K562 (cell line): Measurements from ENCODE around the gene ADCY5. TPM values are rescaled to one million over a fixed set of nuclear protein-coding genes. Genes with fewer than 3 reads are reported as not detected.

Experiments used
- ATAC-seq: fragments of 200-7000 bp; cut with Tn5 transposase; 3 replicates; pipeline ENCODE4 v1.9.1; 2020; ENCODE audit warnings: moderate library complexity
- BruUV-seq: library from RNA; stranded (reverse); fragments of 400-500 nt; replicated peaks from 2 replicates; lab custom pipeline; 2021; lab: Mats Ljungman, UMichigan
- CTCF ChIA-PET: fragments of 300-600 bp; formaldehyde crosslinking; extraction: SDS; loops from one replicate; lab custom pipeline; 2021; ENCODE audit warnings: low intra/inter-chr PET ratio; lab: Yijun Ruan, JAX
- POLR2A ChIA-PET: fragments of 300-600, 350-650 bp; sonication (Branson Sonifier 250); formaldehyde crosslinking; extraction: SDS; loops from one replicate; lab custom pipeline; 2021; ENCODE audit warnings: antibody characterized with exemption, inconsistent platforms; lab: Yijun Ruan, JAX
- DNase-seq, 4 experiments: peaks; one replicate each; pipeline versions ENCODE4 v3.0.0 to v3.0.0-alpha.2; 2011 to 2018; ENCODE audit warnings: low spot score in 3 of 4, mixed read lengths in 3 of 4; ENCODE audit errors: extremely low read depth in 1 of 4
- FAIRE-seq: peaks from 2 replicates; lab custom pipeline; 2011; peaks lifted over from hg19 to GRCh38; lab: Jason Lieb, UNC
- H2AFZ ChIP-seq: 2 replicates; pipeline ENCODE4 v1.6.0; 2011; ENCODE audit warnings: low read depth, low read length, control low read depth, inconsistent platforms
- H3K27ac ChIP-seq: fragments of 200-600 bp; 3 replicates; pipeline ENCODE4 v1.8.0; 2011; ENCODE audit warnings: low read depth, mild to moderate bottlenecking, control low read depth, inconsistent platforms, low read length, moderate library complexity, mixed read lengths; ENCODE audit errors: extremely low read depth
- H3K27me3 ChIP-seq, 2 experiments: fragments of 300-600 bp in 1 of 2; 2 replicates in 1 of 2; 3 replicates in 1 of 2; pipeline versions ENCODE4 v1.6.0 to v1.8.0; 2011; ENCODE audit warnings: inconsistent platforms in 2 of 2, low read length in 2 of 2, mild to moderate bottlenecking in 1 of 2, mixed read lengths in 1 of 2, moderate library complexity in 1 of 2; ENCODE audit not compliant: control insufficient read depth in 2 of 2, insufficient read depth in 2 of 2
- H3K36me3 ChIP-seq: fragments of 300-600 bp; 3 replicates; pipeline ENCODE4 v1.8.0; 2011; ENCODE audit warnings: mild to moderate bottlenecking, low read length, inconsistent platforms; ENCODE audit not compliant: control insufficient read depth, insufficient read depth
- H3K4me1 ChIP-seq, 2 experiments: fragments of 200-600 bp in 1 of 2; replicated peaks in 1 of 2; 2 replicates in 1 of 2; 3 replicates in 1 of 2; pipeline versions ENCODE4 v1.5.1 to v1.8.0; 2011; ENCODE audit warnings: inconsistent platforms in 2 of 2, low read length in 2 of 2, mild to moderate bottlenecking in 1 of 2, mixed read lengths in 1 of 2, moderate library complexity in 1 of 2; ENCODE audit not compliant: control insufficient read depth in 2 of 2, insufficient read depth in 2 of 2
- H3K4me2 ChIP-seq: 2 replicates; pipeline ENCODE4 v1.6.1; 2011; ENCODE audit warnings: low read length, control low read depth, inconsistent platforms, mixed read lengths; ENCODE audit not compliant: insufficient read depth
- H3K4me3 ChIP-seq: fragments of 200-600 bp; sonication (generic), shearing (Covaris generic); 2 replicates; pipeline ENCODE4 v1.5.1; 2016; ENCODE audit warnings: control low read depth, inconsistent platforms
- H3K79me2 ChIP-seq: fragments of 200-600 bp; 3 replicates; pipeline ENCODE4 v1.8.0; 2011; ENCODE audit warnings: low read length, inconsistent platforms; ENCODE audit not compliant: control insufficient read depth, insufficient read depth
- H3K9ac ChIP-seq, 2 experiments: 2 replicates each; pipeline versions ENCODE4 v1.6.0 to v1.6.1; 2011; ENCODE audit warnings: low read depth in 2 of 2, low read length in 2 of 2, control low read depth in 1 of 2, inconsistent platforms in 1 of 2, mild to moderate bottlenecking in 1 of 2, mixed read lengths in 1 of 2; ENCODE audit not compliant: insufficient read depth in 1 of 2
- H3K9me1 ChIP-seq: one replicate; pipeline ENCODE4 v1.6.0; 2011; ENCODE audit warnings: inconsistent platforms, mild to moderate bottlenecking, low read length, moderate library complexity; ENCODE audit not compliant: control insufficient read depth, insufficient read depth
- H3K9me3 ChIP-seq: replicated peaks from 2 replicates; pipeline ENCODE4 v1.5.1; 2011; ENCODE audit warnings: low read depth, low read length, inconsistent platforms; ENCODE audit not compliant: control insufficient read depth, insufficient read depth
- H4K20me1 ChIP-seq: replicated peaks from 2 replicates; pipeline ENCODE4 v1.6.1; 2011; ENCODE audit warnings: low read length, inconsistent platforms, mixed read lengths; ENCODE audit not compliant: control insufficient read depth, insufficient read depth
- DACH1 ChIP-seq: fragments of 450-650 bp; IDR thresholded peaks from 2 replicates; pipeline ENCODE4 v1.6.1; 2018; ENCODE audit not compliant: partially characterized antibody
- DNMT1 ChIP-seq: fragments of 450-650 bp; IDR thresholded peaks from 2 replicates; pipeline ENCODE4 v1.6.1; 2016; ENCODE audit warnings: antibody characterized with exemption, mild to moderate bottlenecking
- KDM5B ChIP-seq: fragments of 200-600 bp; sonication (generic); IDR thresholded peaks from 2 replicates; pipeline ENCODE4 v1.6.1; 2012; ENCODE audit warnings: low read depth, mild to moderate bottlenecking, moderate library complexity, low read length, control low read depth, inconsistent platforms; ENCODE audit not compliant: insufficient replicate concordance
- KHSRP ChIP-seq: fragments of 450-650 bp; IDR thresholded peaks from 2 replicates; pipeline ENCODE4 v1.6.1; 2017
- KLF16 ChIP-seq: IDR thresholded peaks from 2 replicates; pipeline ENCODE4 v1.6.1; 2016; ENCODE audit warnings: antibody characterized with exemption
- SMARCC2 ChIP-seq: fragments of 450-650 bp; IDR thresholded peaks from 2 replicates; pipeline ENCODE4 v1.6.1; 2017; ENCODE audit warnings: antibody characterized with exemption, moderate library complexity, mild to moderate bottlenecking, low read depth
- ZFPM2 ChIP-seq: fragments of 250-450 bp; sonication (Bioruptor Pico); IDR thresholded peaks from 2 replicates; pipeline ENCODE4 v1.5.1; 2022; ENCODE audit warnings: mild to moderate bottlenecking
- ZNF316 ChIP-seq: fragments of 450-650 bp; IDR thresholded peaks from 2 replicates; pipeline ENCODE4 v1.6.1; 2016
- WGBS: fragments of 100-300 bp; shearing (Covaris generic); methylation state at CpG from one replicate; pipeline ENCODE4 v1.1.6; 2016; ENCODE audit warnings: low coverage, mixed read lengths; ENCODE audit not compliant: insufficient coverage; ENCODE audit errors: missing lambda C conversion rate; 5-methylcytosine and 5-hydroxymethylcytosine counted together
- in situ Hi-C: fragments of 300-500 bp; cut with MboI; formaldehyde crosslinking; loops from 4 replicates; pipeline ENCODE4 v1.15.0; 2018; ENCODE audit warnings: inconsistent platforms, mixed read lengths
- intact Hi-C: fragments of 100-400 bp; cut with micrococcal nuclease; formaldehyde crosslinking; loops from 2 replicates; pipeline ENCODE4 v1.14.2; 2022
- polyA plus RNA-seq, 8 experiments: library from polyadenylated mRNA; depleted of rRNA in 4 of 8; stranded (reverse) in 5 of 8; unstranded in 3 of 8; fragments of >200 nt; fragmentation: Nextera tagmentation in 2 of 8; fragmentation: Illumina TruSeq in 1 of 8; extraction: Ambion mirVana in 2 of 8; extraction: Trizol in 1 of 8; gene quantifications; 2 replicates each; pipeline versions ENCODE4 v1.2.1 to v1.2.3, GENCODE V29; 2011 to 2014; ENCODE audit warnings: inconsistent platforms in 1 of 8, missing spikeins in 1 of 8
- total RNA-seq, 7 experiments: library from RNA; depleted of rRNA in 6 of 7; stranded (reverse); fragments of >200 nt in 6 of 7; fragmentation: Illumina TruSeq in 2 of 7; extraction: Trizol in 2 of 7; gene quantifications; 2 replicates each; pipeline versions ENCODE4 v1.2.1 to v1.2.3, GENCODE V29; 2011 to 2021; ENCODE audit warnings: low replicate concordance in 1 of 7
- TF ChIP-seq, protein P1 (sequence below): sonication (generic); formaldehyde crosslinking; IDR thresholded peaks from 2 replicates; pipeline ENCODE4 v1.9.0; 2022; ENCODE audit warnings: mild to moderate bottlenecking, missing genetic modification reagents
- TF ChIP-seq, protein P2 (sequence below): sonication (generic); formaldehyde crosslinking; IDR thresholded peaks from 2 replicates; pipeline ENCODE4 v1.8.0; 2023; ENCODE audit warnings: missing genetic modification reagents, mild to moderate bottlenecking, borderline replicate concordance
- TF ChIP-seq, protein P3 (sequence below), 2 experiments: fragments of 200-800 bp in 1 of 2; sonication (Bioruptor generic) in 1 of 2; sonication (generic) in 1 of 2; formaldehyde crosslinking in 1 of 2; IDR thresholded peaks in 1 of 2; conservative IDR thresholded peaks in 1 of 2; 2 replicates each; pipeline versions ENCODE4 v1.5.0 to v1.6.1; 2016 to 2020; ENCODE audit warnings: missing compliant biosample characterization in 1 of 2, missing genetic modification characterization in 1 of 2, missing genetic modification reagents in 1 of 2

ADCY5 gene
- total and polyA plus RNA-seq, 9 of the 15 experiments (the other 6 are each of a cell fraction or from before 2014, with no cell fraction given) = under 0.01 TPM; not detected in 8

DNA sequence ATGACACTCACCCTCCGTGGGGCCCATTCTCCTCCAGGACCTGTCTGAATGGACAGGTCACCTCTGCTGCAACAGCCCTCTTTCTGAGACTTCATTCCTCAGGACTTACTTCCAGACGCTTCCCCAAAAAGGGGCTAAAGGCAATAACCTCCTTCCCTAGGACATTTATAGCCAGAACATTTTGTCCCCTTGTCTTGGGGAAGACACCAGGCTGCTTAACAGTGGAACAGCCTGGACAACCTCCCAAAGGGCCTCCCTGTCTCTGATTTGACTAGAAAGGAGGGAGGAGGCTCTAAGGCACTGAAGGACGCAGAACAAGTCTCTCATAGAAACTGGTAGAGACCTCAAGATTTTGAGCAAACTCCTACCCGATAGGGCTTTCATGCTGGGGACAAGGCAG, 32.7 kb downstream of the ADCY5 start:
- 4% methylated on average over 4 of the region's 4 CpGs for WGBS
- H3K4me3 ChIP-seq = no peak overlapping the region
- H4K20me1 ChIP-seq = no peaks in the 10 kb centered on the region
- ATAC-seq = no peak
- no peak overlapping the region for H3K9ac ChIP-seq
- no peaks in the 10 kb centered on the region for H3K79me2 ChIP-seq
- H3K4me1 ChIP-seq = no peaks in the 10 kb centered on the region
- TF ChIP-seq SMARCC2 (no peak), ZFPM2 (CRISPR knock-in tag) (no peak), KHSRP (no peak), KLF16 (no peak), ZNF316 (no peak), DACH1 (no peak), KDM5B (no peak), DNMT1 (no peak)
- TF ChIP-seq, protein P1, sequence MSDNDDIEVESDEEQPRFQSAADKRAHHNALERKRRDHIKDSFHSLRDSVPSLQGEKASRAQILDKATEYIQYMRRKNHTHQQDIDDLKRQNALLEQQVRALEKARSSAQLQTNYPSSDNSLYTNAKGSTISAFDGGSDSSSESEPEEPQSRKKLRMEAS (CRISPR knock-in tag) = no peak
- TF ChIP-seq, protein P2, sequence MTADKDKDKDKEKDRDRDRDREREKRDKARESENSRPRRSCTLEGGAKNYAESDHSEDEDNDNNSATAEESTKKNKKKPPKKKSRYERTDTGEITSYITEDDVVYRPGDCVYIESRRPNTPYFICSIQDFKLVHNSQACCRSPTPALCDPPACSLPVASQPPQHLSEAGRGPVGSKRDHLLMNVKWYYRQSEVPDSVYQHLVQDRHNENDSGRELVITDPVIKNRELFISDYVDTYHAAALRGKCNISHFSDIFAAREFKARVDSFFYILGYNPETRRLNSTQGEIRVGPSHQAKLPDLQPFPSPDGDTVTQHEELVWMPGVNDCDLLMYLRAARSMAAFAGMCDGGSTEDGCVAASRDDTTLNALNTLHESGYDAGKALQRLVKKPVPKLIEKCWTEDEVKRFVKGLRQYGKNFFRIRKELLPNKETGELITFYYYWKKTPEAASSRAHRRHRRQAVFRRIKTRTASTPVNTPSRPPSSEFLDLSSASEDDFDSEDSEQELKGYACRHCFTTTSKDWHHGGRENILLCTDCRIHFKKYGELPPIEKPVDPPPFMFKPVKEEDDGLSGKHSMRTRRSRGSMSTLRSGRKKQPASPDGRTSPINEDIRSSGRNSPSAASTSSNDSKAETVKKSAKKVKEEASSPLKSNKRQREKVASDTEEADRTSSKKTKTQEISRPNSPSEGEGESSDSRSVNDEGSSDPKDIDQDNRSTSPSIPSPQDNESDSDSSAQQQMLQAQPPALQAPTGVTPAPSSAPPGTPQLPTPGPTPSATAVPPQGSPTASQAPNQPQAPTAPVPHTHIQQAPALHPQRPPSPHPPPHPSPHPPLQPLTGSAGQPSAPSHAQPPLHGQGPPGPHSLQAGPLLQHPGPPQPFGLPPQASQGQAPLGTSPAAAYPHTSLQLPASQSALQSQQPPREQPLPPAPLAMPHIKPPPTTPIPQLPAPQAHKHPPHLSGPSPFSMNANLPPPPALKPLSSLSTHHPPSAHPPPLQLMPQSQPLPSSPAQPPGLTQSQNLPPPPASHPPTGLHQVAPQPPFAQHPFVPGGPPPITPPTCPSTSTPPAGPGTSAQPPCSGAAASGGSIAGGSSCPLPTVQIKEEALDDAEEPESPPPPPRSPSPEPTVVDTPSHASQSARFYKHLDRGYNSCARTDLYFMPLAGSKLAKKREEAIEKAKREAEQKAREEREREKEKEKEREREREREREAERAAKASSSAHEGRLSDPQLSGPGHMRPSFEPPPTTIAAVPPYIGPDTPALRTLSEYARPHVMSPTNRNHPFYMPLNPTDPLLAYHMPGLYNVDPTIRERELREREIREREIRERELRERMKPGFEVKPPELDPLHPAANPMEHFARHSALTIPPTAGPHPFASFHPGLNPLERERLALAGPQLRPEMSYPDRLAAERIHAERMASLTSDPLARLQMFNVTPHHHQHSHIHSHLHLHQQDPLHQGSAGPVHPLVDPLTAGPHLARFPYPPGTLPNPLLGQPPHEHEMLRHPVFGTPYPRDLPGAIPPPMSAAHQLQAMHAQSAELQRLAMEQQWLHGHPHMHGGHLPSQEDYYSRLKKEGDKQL (CRISPR knock-in tag) = no peak
- TF ChIP-seq, protein P3, sequence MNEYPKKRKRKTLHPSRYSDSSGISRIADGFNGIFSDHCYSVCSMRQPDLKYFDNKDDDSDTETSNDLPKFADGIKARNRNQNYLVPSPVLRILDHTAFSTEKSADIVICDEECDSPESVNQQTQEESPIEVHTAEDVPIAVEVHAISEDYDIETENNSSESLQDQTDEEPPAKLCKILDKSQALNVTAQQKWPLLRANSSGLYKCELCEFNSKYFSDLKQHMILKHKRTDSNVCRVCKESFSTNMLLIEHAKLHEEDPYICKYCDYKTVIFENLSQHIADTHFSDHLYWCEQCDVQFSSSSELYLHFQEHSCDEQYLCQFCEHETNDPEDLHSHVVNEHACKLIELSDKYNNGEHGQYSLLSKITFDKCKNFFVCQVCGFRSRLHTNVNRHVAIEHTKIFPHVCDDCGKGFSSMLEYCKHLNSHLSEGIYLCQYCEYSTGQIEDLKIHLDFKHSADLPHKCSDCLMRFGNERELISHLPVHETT (CRISPR knock-in tag; conservative IDR thresholded peaks at IDR 0.05 in 1 of 2, IDR thresholded peaks at IDR 0.05 in 1 of 2) = no peak
- no TSS peak for BruUV-seq
- H3K4me2 ChIP-seq = no peak overlapping the region
- ChIA-PET CTCF (no interaction called here), POLR2A (no interaction called here)
- no peak for DNase-seq
- peaks cover 7 to 74% of the 10 kb centered on the region in 2 experiments for H3K27me3 ChIP-seq
- intact Hi-C loops (no loop called here), in situ Hi-C loops (no loop called here)
- H3K9me3 ChIP-seq = no peaks in the 10 kb centered on the region
- H3K27ac ChIP-seq = no peak overlapping the region
- no peak overlapping the region for H2AFZ ChIP-seq
- H3K9me1 ChIP-seq = no peaks in the 10 kb centered on the region
- H3K36me3 ChIP-seq = no peaks in the 10 kb centered on the region
- no peak for FAIRE-seq
